ENCODE measurements around the gene SERPINB1.
A peak's percentile ranks its signal among the peaks of the same experiment; 100 is the strongest.
"Not testable (repeated sequence)": the region's sequence is repeated elsewhere in the genome, so short reads cannot be mapped to it uniquely, and the experiment has no call there.

SERPINB1 gene

GRCh38 chr6:2841264-2842138 lies at the start of gene SERPINB1:
SERPINB1 (minus strand) TSS chr6:2841863; CDS start chr6:2840586, 1,277 bp downstream.
- peak within 1 kb of the TSS; percentile 12 for H3K4me3 ChIP-seq (ENCODE audit: low read length)
- no peaks in the 10 kb centered on the region for H3K27me3 ChIP-seq (ENCODE audit: control insufficient read depth, insufficient read depth, low read length)
- no peaks in the 10 kb centered on the region for H3K9me3 ChIP-seq (ENCODE audit: control insufficient read depth, low read length)
- H3K36me3 ChIP-seq (ENCODE audit: control insufficient read depth, insufficient read depth, low read length), result no peaks in the 10 kb centered on the region
- H3K9ac ChIP-seq (ENCODE audit: low read length), result peak within 1 kb of the TSS; percentile 90
- peaks cover 28% of the 10 kb centered on the region for H3K4me1 ChIP-seq (ENCODE audit: control insufficient read depth, insufficient read depth, low read length)

- H3K4me3 ChIP-seq (ENCODE audit: low read length), result no peak overlapping the region
- H3K36me3 ChIP-seq (ENCODE audit: control insufficient read depth, insufficient read depth, low read length), result no peaks in the 10 kb centered on the region
- H3K9me3 ChIP-seq (ENCODE audit: control insufficient read depth, low read length), result no peaks in the 10 kb centered on the region
- H3K27me3 ChIP-seq (ENCODE audit: control insufficient read depth, insufficient read depth, low read length), result no peaks in the 10 kb centered on the region
- no peak overlapping the region for H3K9ac ChIP-seq (ENCODE audit: low read length)
- H3K4me1 ChIP-seq (ENCODE audit: control insufficient read depth, insufficient read depth, low read length), result no peaks in the 10 kb centered on the region
These were observed 49.5 kb upstream of the SERPINB1 start for GRCh38 chr6:2890976-2891767.

GRCh38 chr6:2885967-2886735 lies 44.5 kb upstream of the SERPINB1 start:
- Histone ChIP-seq H3K4me3 (ENCODE audit: low read length) (no peak overlapping the region), H3K27me3 (ENCODE audit: control insufficient read depth, insufficient read depth, low read length) (no peaks in the 10 kb centered on the region), H3K36me3 (ENCODE audit: control insufficient read depth, insufficient read depth, low read length) (no peaks in the 10 kb centered on the region), H3K4me1 (ENCODE audit: control insufficient read depth, insufficient read depth, low read length) (no peaks in the 10 kb centered on the region), H3K9me3 (ENCODE audit: control insufficient read depth, low read length) (no peaks in the 10 kb centered on the region), H3K9ac (ENCODE audit: low read length) (no peak overlapping the region)

- Histone ChIP-seq H3K9ac (ENCODE audit: low read length) (no peak overlapping the region), H3K36me3 (ENCODE audit: control insufficient read depth, insufficient read depth, low read length) (no peaks in the 10 kb centered on the region), H3K4me3 (ENCODE audit: low read length) (no peak overlapping the region), H3K27me3 (ENCODE audit: control insufficient read depth, insufficient read depth, low read length) (no peaks in the 10 kb centered on the region), H3K4me1 (ENCODE audit: control insufficient read depth, insufficient read depth, low read length) (no peaks in the 10 kb centered on the region), H3K9me3 (ENCODE audit: control insufficient read depth, low read length) (no peaks in the 10 kb centered on the region)
These were observed 43.1 kb upstream of the SERPINB1 start for GRCh38 chr6:2884804-2885203.

- Histone ChIP-seq H3K36me3 (ENCODE audit: control insufficient read depth, insufficient read depth, low read length) (no peaks in the 10 kb centered on the region), H3K4me3 (ENCODE audit: low read length) (no peak overlapping the region), H3K9ac (ENCODE audit: low read length) (no peak overlapping the region), H3K9me3 (ENCODE audit: control insufficient read depth, low read length) (no peaks in the 10 kb centered on the region), H3K27me3 (ENCODE audit: control insufficient read depth, insufficient read depth, low read length) (no peaks in the 10 kb centered on the region), H3K4me1 (ENCODE audit: control insufficient read depth, insufficient read depth, low read length) (no peaks in the 10 kb centered on the region)
These were observed 42.0 kb upstream of the SERPINB1 start for GRCh38 chr6:2883673-2884072.

GRCh38 chr6:2881423-2881822 lies 39.8 kb upstream of the SERPINB1 start:
- H3K27me3 ChIP-seq (ENCODE audit: control insufficient read depth, insufficient read depth, low read length), result no peaks in the 10 kb centered on the region
- no peak overlapping the region for H3K4me3 ChIP-seq (ENCODE audit: low read length)
- H3K4me1 ChIP-seq (ENCODE audit: control insufficient read depth, insufficient read depth, low read length), result peaks cover 9% of the 10 kb centered on the region
- H3K9me3 ChIP-seq (ENCODE audit: control insufficient read depth, low read length), result no peaks in the 10 kb centered on the region
- H3K9ac ChIP-seq (ENCODE audit: low read length), result no peak overlapping the region
- no peaks in the 10 kb centered on the region for H3K36me3 ChIP-seq (ENCODE audit: control insufficient read depth, insufficient read depth, low read length)

GRCh38 chr6:2880156-2880555 lies 38.5 kb upstream of the SERPINB1 start:
- H3K27me3 ChIP-seq (ENCODE audit: control insufficient read depth, insufficient read depth, low read length); H3K36me3 ChIP-seq (ENCODE audit: control insufficient read depth, insufficient read depth, low read length); H3K9me3 ChIP-seq (ENCODE audit: control insufficient read depth, low read length); H3K4me3 ChIP-seq (ENCODE audit: low read length); H3K9ac ChIP-seq (ENCODE audit: low read length): not testable (repeated sequence)
- H3K4me1 ChIP-seq (ENCODE audit: control insufficient read depth, insufficient read depth, low read length), result peaks cover 13% of the 10 kb centered on the region

GRCh38 chr6:2877960-2878359 lies 36.3 kb upstream of the SERPINB1 start:
- H3K4me1 ChIP-seq (ENCODE audit: control insufficient read depth, insufficient read depth, low read length), result peaks cover 19% of the 10 kb centered on the region
- no peak overlapping the region for H3K4me3 ChIP-seq (ENCODE audit: low read length)
- H3K36me3 ChIP-seq (ENCODE audit: control insufficient read depth, insufficient read depth, low read length), result no peaks in the 10 kb centered on the region
- no peaks in the 10 kb centered on the region for H3K27me3 ChIP-seq (ENCODE audit: control insufficient read depth, insufficient read depth, low read length)
- H3K9ac ChIP-seq (ENCODE audit: low read length), result no peak overlapping the region
- H3K9me3 ChIP-seq (ENCODE audit: control insufficient read depth, low read length), result no peaks in the 10 kb centered on the region

- Histone ChIP-seq H3K9ac (ENCODE audit: low read length) (no peak overlapping the region), H3K4me1 (ENCODE audit: control insufficient read depth, insufficient read depth, low read length) (peaks cover 19% of the 10 kb centered on the region), H3K9me3 (ENCODE audit: control insufficient read depth, low read length) (no peaks in the 10 kb centered on the region), H3K27me3 (ENCODE audit: control insufficient read depth, insufficient read depth, low read length) (no peaks in the 10 kb centered on the region), H3K36me3 (ENCODE audit: control insufficient read depth, insufficient read depth, low read length) (no peaks in the 10 kb centered on the region), H3K4me3 (ENCODE audit: low read length) (no peak overlapping the region)
These were observed 35.6 kb upstream of the SERPINB1 start for GRCh38 chr6:2877057-2877882.

GRCh38 chr6:2876210-2877056 lies 34.8 kb upstream of the SERPINB1 start:
- no peaks in the 10 kb centered on the region for H3K27me3 ChIP-seq (ENCODE audit: control insufficient read depth, insufficient read depth, low read length)
- no peaks in the 10 kb centered on the region for H3K36me3 ChIP-seq (ENCODE audit: control insufficient read depth, insufficient read depth, low read length)
- H3K9me3 ChIP-seq (ENCODE audit: control insufficient read depth, low read length), result no peaks in the 10 kb centered on the region
- peak overlapping the region; percentile 16 for H3K9ac ChIP-seq (ENCODE audit: low read length)
- no peak overlapping the region for H3K4me3 ChIP-seq (ENCODE audit: low read length)
- H3K4me1 ChIP-seq (ENCODE audit: control insufficient read depth, insufficient read depth, low read length), result peaks cover 19% of the 10 kb centered on the region
